OCI-LY3 (cell line): Measurements from ENCODE around the gene IL17F.

Source experiments
- H2AFZ ChIP-seq: fragments of 200-600, 300-600 bp; shearing (Covaris generic); 2 replicates; pipeline ENCODE4 v1.6.0; 2014; ENCODE audit warnings: antibody characterized with exemption, low read depth, low read length
- H3K27ac ChIP-seq: fragments of 200-600, 300-600 bp; sonication (generic); 2 replicates; pipeline ENCODE4 v1.5.1; 2014; ENCODE audit warnings: mild to moderate bottlenecking, low read length, moderate library complexity, mixed read lengths
- H3K27me3 ChIP-seq: fragments of 200-600, 300-600 bp; sonication (generic); 2 replicates; pipeline ENCODE4 v1.6.1; 2014; ENCODE audit warnings: low read depth, low read length, mixed read lengths
- H3K36me3 ChIP-seq: fragments of 200-600, 300-600 bp; sonication (generic); replicated peaks from 2 replicates; pipeline ENCODE3; 2014; ENCODE audit warnings: low read depth, low read length, mixed read lengths
- H3K4me1 ChIP-seq: fragments of 300-600, 200-600 bp; sonication (generic); 2 replicates; pipeline ENCODE4 v1.6.1; 2014; ENCODE audit warnings: low read length, mixed read lengths
- H3K4me2 ChIP-seq: fragments of 200-600, 300-600 bp; sonication (generic); 2 replicates; pipeline ENCODE4 v1.6.1; 2014; ENCODE audit warnings: low read length, mixed read lengths
- H3K4me3 ChIP-seq: fragments of 300-600, 200-600 bp; sonication (generic); 2 replicates; pipeline ENCODE4 v1.5.1; 2014; ENCODE audit warnings: antibody characterized with exemption, mild to moderate bottlenecking, low read length, moderate library complexity
- H3K79me2 ChIP-seq: fragments of 300-600, 200-600 bp; shearing (Covaris generic); 2 replicates; pipeline ENCODE4 v1.6.1; 2014; ENCODE audit warnings: mild to moderate bottlenecking, low read length, mixed read lengths
- H3K9ac ChIP-seq: fragments of 300-600, 200-600 bp; shearing (Covaris generic); 2 replicates; pipeline ENCODE4 v1.6.0; 2014; ENCODE audit warnings: mild to moderate bottlenecking, low read length, moderate library complexity
- H3K9me3 ChIP-seq: fragments of 200-600, 300-600 bp; shearing (Covaris generic); 2 replicates; pipeline ENCODE4 v1.6.1; 2014; ENCODE audit warnings: low read length, mixed read lengths; ENCODE audit not compliant: insufficient read depth
- H4K20me1 ChIP-seq: fragments of 200-600, 300-600 bp; sonication (generic); 2 replicates; pipeline ENCODE4 v1.6.1; 2016; ENCODE audit warnings: low read length, mixed read lengths; ENCODE audit not compliant: insufficient read depth
- CTCF ChIP-seq: fragments of 200-600, 300-600 bp; sonication (generic); IDR thresholded peaks from 2 replicates; pipeline ENCODE4 v1.5.1; 2014; ENCODE audit warnings: antibody characterized with exemption, low read length, low read depth
- EZH2phosphoT487 ChIP-seq: fragments of 200-600 bp; shearing (Covaris generic); IDR thresholded peaks from 2 replicates; pipeline ENCODE4 v1.6.1; 2018; ENCODE audit warnings: antibody characterized with exemption, mixed run types, low read depth

The IL17F gene

GRCh38 chr6:52213127-52213526, 31.2 kb downstream of the IL17F start:
- no peak overlapping the region for H3K9ac ChIP-seq
- no peak overlapping the region for H3K27ac ChIP-seq
- TF ChIP-seq CTCF (peak; percentile 75), EZH2phosphoT487 (no peak)
- peak overlapping the region; percentile 61; the same call in 1 of the 2 replicates for H3K4me2 ChIP-seq
- no peaks in the 10 kb centered on the region for H3K79me2 ChIP-seq
- H3K4me3 ChIP-seq = no peak overlapping the region
- no peaks in the 10 kb centered on the region for H3K27me3 ChIP-seq
- no peaks in the 10 kb centered on the region for H4K20me1 ChIP-seq
- H3K9me3 ChIP-seq = no peaks in the 10 kb centered on the region
- H3K36me3 ChIP-seq = no peaks in the 10 kb centered on the region
- peaks cover 68% of the 10 kb centered on the region for H3K4me1 ChIP-seq
- no peak overlapping the region for H2AFZ ChIP-seq

- no peak for TF ChIP-seq CTCF
- TF ChIP-seq EZH2phosphoT487 = no peak
- Histone ChIP-seq H2AFZ (no peak overlapping the region), H3K27ac (peak overlapping the region; percentile 91), H3K9me3 (no peaks in the 10 kb centered on the region), H3K79me2 (no peaks in the 10 kb centered on the region), H3K4me1 (peaks cover 62% of the 10 kb centered on the region), H4K20me1 (no peaks in the 10 kb centered on the region), H3K4me2 (peak overlapping the region; percentile 61), H3K36me3 (no peaks in the 10 kb centered on the region), H3K4me3 (peak overlapping the region; percentile 31), H3K9ac (peak overlapping the region; percentile 22; the same call in 1 of the 2 replicates), H3K27me3 (no peaks in the 10 kb centered on the region)
These were observed 34.1 kb downstream of the IL17F start for GRCh38 chr6:52210227-52210626.

GRCh38 chr6:52209770-52210169, 34.5 kb downstream of the IL17F start:
- TF ChIP-seq CTCF (no peak), EZH2phosphoT487 (peak; percentile 66)
- Histone ChIP-seq H3K9ac (peak overlapping the region; percentile 62), H3K79me2 (no peaks in the 10 kb centered on the region), H3K9me3 (no peaks in the 10 kb centered on the region), H2AFZ (no peak overlapping the region), H3K4me2 (peak overlapping the region; percentile 61), H3K27ac (peak overlapping the region; percentile 91), H3K36me3 (no peaks in the 10 kb centered on the region), H3K4me3 (peak overlapping the region; percentile 31), H4K20me1 (no peaks in the 10 kb centered on the region), H3K4me1 (peaks cover 59% of the 10 kb centered on the region), H3K27me3 (no peaks in the 10 kb centered on the region)

- Histone ChIP-seq H3K9me3 (no peaks in the 10 kb centered on the region), H2AFZ (no peak overlapping the region), H3K36me3 (no peaks in the 10 kb centered on the region), H3K27me3 (no peaks in the 10 kb centered on the region), H3K79me2 (no peaks in the 10 kb centered on the region), H3K4me3 (no peak overlapping the region), H3K9ac (peak overlapping the region; percentile 62; the same call in 1 of the 2 replicates), H4K20me1 (no peaks in the 10 kb centered on the region), H3K4me2 (peak overlapping the region; percentile 61), H3K4me1 (peaks cover 59% of the 10 kb centered on the region), H3K27ac (peak overlapping the region; percentile 91)
- no peak for TF ChIP-seq EZH2phosphoT487
- TF ChIP-seq CTCF = no peak
These were observed 35.7 kb downstream of the IL17F start for GRCh38 chr6:52208612-52209011.
